Activated T-helper 2 cell treated with anti-CD3 and anti-CD28 coated beads, Interferon-gamma antibody, Interleukin-2, Interleukin-4, amounts not matched to agents 10 μg/mL and 5 μg/mL and 100 μg/mL, durations not matched to agents 14 hours and 24 hours and 36 hours (primary cell): Measurements from ENCODE around the gene KRT17. TPM values are rescaled to one million over a fixed set of nuclear protein-coding genes. Genes with fewer than 3 reads are reported as not detected.
"Not testable (repeated sequence)": the region's sequence is repeated elsewhere in the genome, so short reads cannot be mapped to it uniquely, and the experiment has no call there.

Experiments
- DNase-seq: peaks from one replicate; pipeline ENCODE4 v3.0.0; 2021; ENCODE audit warnings: low spot score
- H3K27ac Mint-ChIP-seq: one replicate; pipeline ENCODE4 v1.8.0; 2021; ENCODE audit warnings: mixed read lengths
- H3K27me3 Mint-ChIP-seq: one replicate; pipeline ENCODE4 v1.8.0; 2021; ENCODE audit warnings: low read depth, mixed read lengths
- H3K36me3 Mint-ChIP-seq: one replicate; pipeline ENCODE4 v1.8.0; 2021; ENCODE audit warnings: low read depth, mixed read lengths
- H3K4me1 Mint-ChIP-seq: one replicate; pipeline ENCODE4 v1.8.0; 2021; ENCODE audit warnings: low read depth, mixed read lengths
- H3K4me3 Mint-ChIP-seq: one replicate; pipeline ENCODE4 v1.8.0; 2021; ENCODE audit warnings: low read depth, mild to moderate bottlenecking, moderate library complexity, mixed read lengths
- H3K9me3 Mint-ChIP-seq: one replicate; pipeline ENCODE4 v1.8.0; 2021; ENCODE audit warnings: mixed read lengths
- intact Hi-C: fragments of 100-400 bp; cut with micrococcal nuclease; formaldehyde crosslinking; loops from one replicate; pipeline ENCODE4 v1.15.1; 2023
- total RNA-seq: library from RNA; stranded (reverse); gene quantifications from 2 replicates; pipeline ENCODE4 v1.2.3, GENCODE V29; 2022

KRT17 gene
- total RNA-seq, 1 donor from 2014 or later: not detected

DNA sequence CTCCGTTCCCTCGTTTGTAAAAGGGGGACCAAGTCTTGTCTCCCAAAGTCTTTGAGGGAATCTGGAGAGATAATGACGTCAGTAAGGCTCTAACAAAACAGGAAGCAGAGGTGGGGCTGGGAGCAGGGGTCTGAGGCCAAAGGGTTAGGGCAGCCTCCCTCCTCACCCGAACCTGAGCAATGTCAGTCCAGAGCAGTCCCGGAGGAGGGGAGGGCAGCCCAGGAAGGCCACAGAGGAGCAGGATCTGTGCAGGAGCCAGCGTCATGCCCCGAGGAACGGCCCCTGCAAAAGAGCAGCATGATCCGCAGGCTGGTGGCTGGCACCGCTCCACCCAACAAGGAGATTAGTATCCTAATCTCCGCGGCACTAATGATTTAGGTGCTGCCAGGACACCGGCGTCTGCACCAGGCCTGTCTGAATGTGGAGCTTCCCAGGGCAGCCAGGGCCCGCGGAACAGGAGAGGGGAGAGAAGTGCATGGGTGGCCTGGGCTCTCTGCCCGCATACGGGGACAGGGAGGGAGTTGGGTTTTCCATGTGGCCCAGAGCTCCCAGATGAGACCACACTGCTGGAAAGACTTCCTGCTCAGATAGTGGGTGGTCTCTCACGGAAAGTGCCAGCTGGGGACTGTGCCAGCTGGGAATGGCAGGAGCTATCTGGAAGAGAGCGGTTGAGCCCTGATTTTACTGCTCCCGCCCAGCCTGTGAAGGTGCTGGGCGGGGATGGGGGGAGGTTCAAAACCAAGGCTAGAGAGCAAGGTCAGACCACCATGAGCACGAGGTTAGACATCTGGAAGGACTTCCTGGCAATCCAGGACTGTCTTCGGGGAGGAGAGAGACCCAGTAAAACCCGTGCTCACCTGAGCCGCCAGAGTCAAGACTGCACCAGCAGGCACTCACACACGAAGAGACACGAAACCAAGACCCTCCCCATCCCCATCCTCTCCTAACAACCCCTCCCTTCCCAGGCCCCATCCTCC is 11.0 kb upstream of the KRT17 start:
- no peak for DNase-seq
- no peaks in the 10 kb centered on the region for H3K27me3 Mint-ChIP-seq
- intact Hi-C loops: no loop called here
- H3K9me3 Mint-ChIP-seq: no peaks in the 10 kb centered on the region
- H3K27ac Mint-ChIP-seq: no peak overlapping the region
- no peaks in the 10 kb centered on the region for H3K36me3 Mint-ChIP-seq
- H3K4me1 Mint-ChIP-seq: no peaks in the 10 kb centered on the region
- H3K4me3 Mint-ChIP-seq: no peak overlapping the region

DNA sequence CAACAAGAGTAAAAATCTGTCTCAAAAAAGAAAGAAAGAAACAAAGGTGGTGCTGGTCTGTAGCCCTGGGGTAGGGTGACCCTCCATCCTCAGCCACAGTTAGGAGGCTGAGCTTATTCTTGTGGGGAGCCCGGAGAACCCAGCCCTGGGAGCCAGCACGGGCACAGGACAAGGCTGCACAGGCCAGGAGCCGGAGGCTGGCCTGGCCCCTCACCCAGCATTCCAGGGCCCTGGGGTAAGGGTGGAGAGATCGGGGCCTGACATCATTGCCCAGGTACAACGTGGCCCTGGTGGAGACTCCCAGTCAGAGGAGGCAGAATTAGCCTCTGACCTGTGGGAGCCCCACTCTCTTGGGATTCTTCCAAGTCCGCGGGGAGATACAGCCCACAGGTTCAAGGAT is 10.3 kb upstream of the KRT17 start:
- Mint-ChIP-seq H3K36me3 (no peaks in the 10 kb centered on the region), H3K9me3 (no peaks in the 10 kb centered on the region), H3K4me3 (no peak overlapping the region), H3K27ac (no peak overlapping the region), H3K4me1 (no peaks in the 10 kb centered on the region), H3K27me3 (no peaks in the 10 kb centered on the region)
- intact Hi-C loops: no loop called here
- no peak for DNase-seq

DNA sequence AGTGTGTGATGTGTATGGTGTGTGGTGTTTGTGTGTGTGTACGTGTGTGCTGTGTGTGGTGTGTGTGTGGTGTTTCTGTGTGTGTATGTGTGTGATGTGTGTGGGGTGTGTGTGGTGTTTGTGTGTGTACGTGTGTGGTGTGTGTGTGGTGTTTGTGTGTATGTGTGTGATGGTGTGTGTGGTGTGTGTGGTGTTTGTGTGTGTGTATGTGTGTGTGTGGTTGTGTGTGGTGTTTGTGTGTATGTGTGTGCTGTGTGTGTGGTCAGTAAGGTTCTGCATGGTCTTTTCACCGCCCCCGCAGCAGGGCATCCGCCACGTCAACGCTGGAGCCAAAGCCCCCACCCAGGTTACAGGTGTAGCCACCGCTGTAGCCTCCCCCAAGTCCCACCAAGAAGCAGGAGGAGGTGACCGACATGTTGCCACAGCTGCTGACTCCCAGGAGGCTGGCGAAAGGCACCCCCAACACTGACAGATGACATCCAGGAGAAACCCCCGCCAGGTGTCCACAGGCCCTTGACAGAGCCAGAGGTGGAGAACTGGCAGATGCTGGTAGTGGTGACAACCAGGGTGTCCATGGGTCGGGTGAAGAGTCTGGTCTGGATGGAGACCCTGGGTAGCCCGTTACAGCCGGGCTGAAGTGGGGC is 9.3 kb upstream of the KRT17 start:
- H3K4me3 Mint-ChIP-seq: no peak overlapping the region
- no peak for DNase-seq
- intact Hi-C loops: no loop called here
- H3K9me3 Mint-ChIP-seq: no peaks in the 10 kb centered on the region
- H3K36me3 Mint-ChIP-seq: no peaks in the 10 kb centered on the region
- no peaks in the 10 kb centered on the region for H3K4me1 Mint-ChIP-seq
- no peak overlapping the region for H3K27ac Mint-ChIP-seq
- H3K27me3 Mint-ChIP-seq: no peaks in the 10 kb centered on the region

DNA sequence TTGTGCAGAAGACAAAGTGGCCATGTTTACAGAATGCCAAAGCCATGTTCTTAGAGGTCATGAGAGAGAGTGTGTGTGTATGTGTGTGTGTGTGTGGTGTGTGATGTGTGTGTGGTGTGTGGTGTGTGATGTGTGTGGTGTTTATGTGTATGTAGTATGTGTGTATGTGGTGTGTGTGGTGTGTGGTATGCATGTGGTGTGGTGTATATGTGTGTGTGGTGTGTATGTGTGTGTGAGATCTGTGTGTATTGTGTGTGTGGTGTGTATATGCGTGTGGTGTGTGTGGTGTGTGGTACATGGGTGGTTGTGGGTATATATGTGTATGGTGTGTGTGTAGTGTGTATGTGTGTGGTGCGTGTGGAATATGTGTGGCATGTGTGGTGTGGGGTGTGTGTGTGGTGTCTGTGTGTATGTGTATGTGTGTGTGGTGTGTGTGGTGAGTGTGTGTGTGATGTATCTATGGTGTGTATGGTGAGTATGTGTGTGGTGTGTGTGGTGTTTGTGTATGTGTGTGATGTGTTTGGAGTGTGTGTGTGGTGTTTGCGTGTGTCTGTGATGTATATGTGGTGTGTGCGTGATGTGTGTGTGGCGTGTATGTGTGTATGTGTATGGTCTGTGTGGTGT is 8.2 kb upstream of the KRT17 start:
- H3K27ac Mint-ChIP-seq: no peak overlapping the region
- H3K9me3 Mint-ChIP-seq: no peaks in the 10 kb centered on the region
- DNase-seq: no peak
- intact Hi-C loops: no loop called here
- no peak overlapping the region for H3K4me3 Mint-ChIP-seq
- H3K4me1 Mint-ChIP-seq: no peaks in the 10 kb centered on the region
- no peaks in the 10 kb centered on the region for H3K27me3 Mint-ChIP-seq
- H3K36me3 Mint-ChIP-seq: no peaks in the 10 kb centered on the region

DNA sequence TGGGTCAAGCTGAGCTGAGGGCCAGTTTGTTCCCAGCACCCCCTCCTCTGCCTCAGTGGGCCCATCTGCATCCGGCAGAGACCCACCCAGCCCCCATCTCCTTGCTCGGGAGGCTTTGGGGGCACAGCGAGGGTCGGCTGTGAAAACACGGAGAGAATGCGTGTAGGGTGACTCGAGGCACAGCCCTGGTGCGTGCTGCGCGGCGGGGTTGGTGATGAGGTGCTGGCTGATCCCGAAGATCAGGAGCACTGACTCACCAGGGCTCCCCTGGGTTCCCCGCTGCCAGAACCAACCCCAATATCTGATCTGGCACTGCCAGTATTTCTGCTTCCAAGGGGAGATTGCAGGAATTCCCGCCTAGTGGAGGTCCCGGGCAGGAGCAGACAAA is 7.5 kb upstream of the KRT17 start:
- H3K9me3 Mint-ChIP-seq: no peaks in the 10 kb centered on the region
- no peaks in the 10 kb centered on the region for H3K36me3 Mint-ChIP-seq
- intact Hi-C loops: no loop called here
- DNase-seq: no peak
- H3K27ac Mint-ChIP-seq: no peak overlapping the region
- H3K4me1 Mint-ChIP-seq: no peaks in the 10 kb centered on the region
- no peak overlapping the region for H3K4me3 Mint-ChIP-seq
- H3K27me3 Mint-ChIP-seq: no peaks in the 10 kb centered on the region

- intact Hi-C loops: no loop called here
- Mint-ChIP-seq H3K27ac (no peak overlapping the region), H3K9me3 (no peaks in the 10 kb centered on the region), H3K4me3 (no peak overlapping the region), H3K4me1 (no peaks in the 10 kb centered on the region), H3K27me3 (no peaks in the 10 kb centered on the region), H3K36me3 (no peaks in the 10 kb centered on the region)
- DNase-seq: no peak
Measured at GRCh38 chr17:41631025-41631897, 6.9 kb upstream of the KRT17 start.

- intact Hi-C loops: no loop called here
- no peak overlapping the region for H3K4me3 Mint-ChIP-seq
- H3K9me3 Mint-ChIP-seq: no peaks in the 10 kb centered on the region
- no peaks in the 10 kb centered on the region for H3K4me1 Mint-ChIP-seq
- H3K27me3 Mint-ChIP-seq: no peaks in the 10 kb centered on the region
- no peaks in the 10 kb centered on the region for H3K36me3 Mint-ChIP-seq
- H3K27ac Mint-ChIP-seq: no peak overlapping the region
- DNase-seq: no peak
Measured at GRCh38 chr17:41629826-41630670, 5.7 kb upstream of the KRT17 start.

GRCh38 chr17:41629316-41629715 is 4.9 kb upstream of the KRT17 start:
- H3K27ac Mint-ChIP-seq: no peak overlapping the region
- H3K36me3 Mint-ChIP-seq: no peaks in the 10 kb centered on the region
- no peaks in the 10 kb centered on the region for H3K9me3 Mint-ChIP-seq
- no peak overlapping the region for H3K4me3 Mint-ChIP-seq
- no peaks in the 10 kb centered on the region for H3K27me3 Mint-ChIP-seq
- no peaks in the 10 kb centered on the region for H3K4me1 Mint-ChIP-seq
- intact Hi-C loops: no loop called here
- no peak for DNase-seq

GRCh38 chr17:41628621-41629255 is 4.4 kb upstream of the KRT17 start:
- H3K4me3 Mint-ChIP-seq, DNase-seq, H3K36me3 Mint-ChIP-seq, H3K4me1 Mint-ChIP-seq, H3K27me3 Mint-ChIP-seq, intact Hi-C loops, H3K9me3 Mint-ChIP-seq, H3K27ac Mint-ChIP-seq: not testable (repeated sequence)

- DNase-seq, intact Hi-C loops, H3K9me3 Mint-ChIP-seq: not testable (repeated sequence)
Measured at GRCh38 chr17:41628073-41628370, 3.6 kb upstream of the KRT17 start.

DNA sequence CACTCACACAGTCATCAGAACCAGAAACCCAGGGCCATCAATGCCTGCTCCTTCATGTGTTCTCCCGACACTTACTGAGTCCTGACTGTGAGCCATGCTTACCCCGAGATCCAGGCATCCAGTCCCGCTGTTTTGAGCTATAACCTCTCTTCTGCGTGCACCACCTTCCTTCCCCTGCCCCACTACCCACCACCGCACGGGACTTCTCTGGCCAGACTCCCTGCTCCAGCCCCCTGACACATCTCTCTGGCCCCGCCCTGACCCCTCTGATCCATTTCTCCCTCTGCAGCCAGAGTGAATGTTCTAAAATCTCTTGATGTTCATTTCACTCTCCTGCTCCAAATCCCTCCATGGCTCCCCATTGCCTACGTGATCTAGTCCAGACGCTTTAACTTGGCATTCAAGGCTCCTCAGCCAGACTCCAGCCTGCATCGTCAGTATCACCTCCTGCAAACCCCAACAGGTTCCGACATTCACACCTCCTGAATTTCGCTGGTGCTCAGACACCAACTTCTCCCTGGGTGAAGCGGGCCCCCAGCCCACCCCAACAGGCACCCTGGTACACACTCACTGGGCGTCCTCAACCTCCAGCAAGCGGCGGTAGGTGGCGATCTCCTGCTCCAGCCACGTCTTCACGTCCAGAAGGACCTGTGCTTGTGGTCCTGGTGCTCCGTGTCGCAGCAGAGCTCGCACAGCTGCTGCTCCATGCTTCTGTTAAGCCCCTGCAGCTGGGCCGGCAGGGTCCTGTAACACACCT is 3.1 kb upstream of the KRT17 start:
- intact Hi-C loops: no loop called here
- Mint-ChIP-seq H3K4me3 (no peak overlapping the region), H3K9me3 (no peaks in the 10 kb centered on the region), H3K27ac (no peak overlapping the region), H3K4me1 (no peaks in the 10 kb centered on the region), H3K36me3 (no peaks in the 10 kb centered on the region), H3K27me3 (no peaks in the 10 kb centered on the region)
- DNase-seq: no peak

More at GRCh38 chr17:41628073-41628370, 3.6 kb upstream of the KRT17 start:
- H3K4me1 Mint-ChIP-seq, H3K27ac Mint-ChIP-seq, H3K4me3 Mint-ChIP-seq, H3K27me3 Mint-ChIP-seq, H3K36me3 Mint-ChIP-seq: not testable (repeated sequence)
